ENCODE results near the gene MED12L.

DNA sequence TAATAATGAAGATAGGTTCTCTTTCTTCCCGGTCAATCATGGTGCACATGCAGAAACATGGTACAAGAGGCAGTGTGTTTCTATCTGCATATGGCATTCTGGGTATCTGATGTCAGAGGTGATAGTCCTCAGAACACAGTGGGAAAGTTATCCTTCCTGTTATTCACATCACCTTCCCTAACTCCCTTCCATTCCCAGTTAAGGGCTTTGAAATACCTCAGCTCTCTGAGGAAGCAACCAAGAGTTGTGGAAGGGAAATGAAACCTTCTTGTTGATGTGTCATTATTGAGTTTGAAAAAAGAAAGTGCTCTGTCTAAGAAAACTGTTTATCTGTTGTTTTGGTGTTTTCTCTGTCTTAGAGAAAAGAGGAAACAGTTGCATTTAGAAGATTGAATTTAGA, 265.8 kb downstream of the MED12L start:
- TF ChIP-seq CBX3 (IDR thresholded peaks at IDR 0.05; ENCODE audit: low read depth) (no peak), ZNF274 (IDR thresholded peaks at IDR 0.05; ENCODE audit: low read depth, low read length) (no peak)
- TF ChIP-seq, protein P1, sequence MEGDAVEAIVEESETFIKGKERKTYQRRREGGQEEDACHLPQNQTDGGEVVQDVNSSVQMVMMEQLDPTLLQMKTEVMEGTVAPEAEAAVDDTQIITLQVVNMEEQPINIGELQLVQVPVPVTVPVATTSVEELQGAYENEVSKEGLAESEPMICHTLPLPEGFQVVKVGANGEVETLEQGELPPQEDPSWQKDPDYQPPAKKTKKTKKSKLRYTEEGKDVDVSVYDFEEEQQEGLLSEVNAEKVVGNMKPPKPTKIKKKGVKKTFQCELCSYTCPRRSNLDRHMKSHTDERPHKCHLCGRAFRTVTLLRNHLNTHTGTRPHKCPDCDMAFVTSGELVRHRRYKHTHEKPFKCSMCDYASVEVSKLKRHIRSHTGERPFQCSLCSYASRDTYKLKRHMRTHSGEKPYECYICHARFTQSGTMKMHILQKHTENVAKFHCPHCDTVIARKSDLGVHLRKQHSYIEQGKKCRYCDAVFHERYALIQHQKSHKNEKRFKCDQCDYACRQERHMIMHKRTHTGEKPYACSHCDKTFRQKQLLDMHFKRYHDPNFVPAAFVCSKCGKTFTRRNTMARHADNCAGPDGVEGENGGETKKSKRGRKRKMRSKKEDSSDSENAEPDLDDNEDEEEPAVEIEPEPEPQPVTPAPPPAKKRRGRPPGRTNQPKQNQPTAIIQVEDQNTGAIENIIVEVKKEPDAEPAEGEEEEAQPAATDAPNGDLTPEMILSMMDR (IDR thresholded peaks at IDR 0.05 in 2 of 3, conservative IDR thresholded peaks at IDR 0.05 in 1 of 3; ENCODE audit: borderline replicate concordance in 1 of 3, insufficient read depth in 1 of 3, low read depth in 2 of 3, low read length in 2 of 3) = no peak
